Stimulated activated CD4-positive, alpha-beta T cell treated with anti-CD3 and anti-CD28 coated beads, TNF-alpha, amount 100 ng/mL, for 48 hours (primary cell): ENCODE data around the gene MAL.
"Not testable (repeated sequence)": the region's sequence is repeated elsewhere in the genome, so short reads cannot be mapped to it uniquely, and the experiment has no call there.

ENCODE experiments used
- DNase-seq, 3 donors: peaks; one replicate each; pipeline ENCODE4 v3.0.0-alpha.2; 2020; ENCODE audit warnings: low read depth in 3 of 3

MAL gene

GRCh38 chr2:95098273-95098672, 72.8 kb downstream of the MAL start:
- DNase-seq: not testable (repeated sequence)

GRCh38 chr2:95099910-95100309, 74.4 kb downstream of the MAL start:
- no peak for DNase-seq
